Cardiac ventricle fibroblast (primary cell): ENCODE data around the gene CASTOR2. TPM values are rescaled to one million over a fixed set of nuclear protein-coding genes. Genes with fewer than 3 reads are reported as not detected.

Experiments
- total RNA-seq: library from RNA; depleted of rRNA; stranded (reverse); fragments of >200 nt; gene quantifications from 2 replicates; pipeline ENCODE4 v1.2.3, GENCODE V29; 2015

CASTOR2 gene
- total RNA-seq: 11.4 and 13.1 TPM in 2 replicates

DNA sequence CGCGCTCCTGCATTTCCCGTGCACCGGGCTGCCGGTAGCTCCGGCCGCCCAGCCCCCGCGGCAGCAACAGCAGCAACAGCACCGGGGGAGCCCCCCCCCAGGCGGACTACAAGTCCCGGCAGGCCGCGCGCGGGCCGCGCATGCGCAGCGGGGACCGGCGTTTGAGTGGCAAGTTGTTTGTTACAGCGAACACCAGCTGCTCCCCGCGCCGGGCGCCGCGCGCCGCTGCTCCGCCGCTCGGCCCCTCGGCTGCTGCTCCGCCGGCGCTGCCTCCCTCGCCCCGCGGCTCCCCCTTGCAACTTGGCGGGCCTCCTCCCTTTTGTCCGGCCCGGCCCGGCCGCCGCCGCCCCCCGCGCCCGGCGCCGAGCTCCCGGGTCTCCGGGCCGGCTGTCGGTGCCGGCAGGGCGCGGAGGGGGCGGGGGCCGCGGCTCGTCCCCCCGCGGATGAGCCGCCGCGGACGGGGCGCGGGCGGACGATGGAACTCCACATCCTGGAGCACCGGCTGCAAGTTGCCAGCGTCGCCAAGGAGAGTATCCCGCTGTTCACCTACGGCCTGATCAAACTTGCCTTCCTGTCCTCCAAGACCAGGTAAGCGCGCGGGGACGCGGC is at the start of gene CASTOR2:
Gene CASTOR2, plus strand, starts transcription at position 195 of the 609 bp plus-strand sequence. Its CDS starts 281 bp downstream, at position 476.

Other genes with a start within 250 kb of the CASTOR2 start
- not detected in 2 replicates for gene NCF1, start 190.7 kb upstream of the CASTOR2 start, total RNA-seq
- 4.9 and 6.4 TPM in 2 replicates for gene GTF2IRD2, start 113.1 kb upstream of the CASTOR2 start, total RNA-seq
- gene RCC1L, start 109.1 kb downstream of the CASTOR2 start, total RNA-seq: 38.3 and 42.9 TPM in 2 replicates
- 18.5 and 20.1 TPM in 2 replicates for gene GTF2IRD2B, start 127.9 kb downstream of the CASTOR2 start, total RNA-seq